Measurements from ENCODE around the gene KLRC3. TPM values are rescaled to one million over a fixed set of nuclear protein-coding genes. Genes with fewer than 3 reads are reported as not detected.

KLRC3 gene
- total and polyA plus RNA-seq, 2 donors (not counting 3 experiments of a cell fraction or from before 2014, with no cell fraction given): not detected

DNA sequence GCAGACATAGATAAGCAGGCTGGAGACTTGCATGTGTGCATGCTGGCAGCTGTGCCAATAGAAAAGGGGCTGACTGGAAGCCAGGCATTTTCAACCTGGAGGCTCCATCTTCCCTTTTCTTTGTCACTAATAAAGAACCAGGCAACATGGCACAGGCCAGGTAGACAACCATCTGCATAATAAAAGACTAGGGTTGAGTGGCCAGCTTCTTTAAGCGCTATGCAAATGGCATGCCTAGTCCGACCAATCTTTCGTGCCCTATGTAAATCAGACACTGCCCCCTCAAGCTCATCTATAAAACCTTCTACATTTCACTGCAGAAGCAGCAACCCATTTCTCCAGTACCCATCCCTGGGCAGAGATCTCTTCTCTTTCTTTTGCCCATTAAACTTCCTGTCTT is 37.4 kb upstream of the KLRC3 start:
- CTCF ChIA-PET: interaction anchor here (0.6 kb wide), 1 partner anchor 181 kb away, joined by 3 read pairs; no protein-coding TSS in a partner anchor
- intact Hi-C loops (cut with micrococcal nuclease): no loop called here
- no peak overlapping the region for H2AFZ ChIP-seq (ENCODE audit: low read depth, low read length)
- FAIRE-seq (no peak), DNase-seq (ENCODE audit: low read depth, low spot score) (no peak)
- no peaks in the 10 kb centered on the region for H4K20me1 ChIP-seq (replicated peaks; ENCODE audit: control insufficient read depth, extremely low read depth, insufficient read depth, low read length)
- POLR2A ChIA-PET: no interaction called here
- H3K79me2 ChIP-seq (ENCODE audit: control insufficient read depth, insufficient read depth, low read length): no peaks in the 10 kb centered on the region
- no peak overlapping the region for H3K4me2 ChIP-seq (ENCODE audit: insufficient read depth, low read length)
- H3K36me3 ChIP-seq (ENCODE audit: control insufficient read depth in 2 of 2, extremely low read depth in 1 of 2, insufficient read depth in 2 of 2, low read length in 2 of 2): no peaks in the 10 kb centered on the region
- no peak for TF ChIP-seq CTCF (IDR thresholded peaks at IDR 0.05; ENCODE audit: extremely low read depth in 1 of 2, insufficient read depth in 1 of 2, low read depth in 1 of 2, low read length in 2 of 2)
- TF ChIP-seq FOS (IDR thresholded peaks at IDR 0.05; ENCODE audit: borderline replicate concordance, insufficient read depth, low read length): no peak
- no peak for TF ChIP-seq JUN (IDR thresholded peaks at IDR 0.05; ENCODE audit: borderline replicate concordance, insufficient read depth, insufficient read length, low read depth)
- no peak overlapping the region for H3K4me3 ChIP-seq (replicated peaks in 1 of 3; ENCODE audit: insufficient read depth in 1 of 3, low read depth in 1 of 3, low read length in 3 of 3)
- H3K27me3 ChIP-seq (ENCODE audit: control insufficient read depth in 2 of 2, insufficient read depth in 2 of 2, low read length in 2 of 2): peaks cover 0 to 6% of the 10 kb centered on the region in 2 experiments
- no peaks in the 10 kb centered on the region for H3K9me1 ChIP-seq (replicated peaks; ENCODE audit: control insufficient read depth, extremely low read depth, insufficient read depth, low read length)
- dilution Hi-C loops (cut with MboI; ENCODE audit: extremely low pct_ligation_motif_present, low sequenced_read_pairs): no loop called here
- BruUV-seq (replicated peaks): no TSS peak
- H3K27ac ChIP-seq (ENCODE audit: insufficient read depth, low read depth, low read length): no peak overlapping the region
- H3K9me3 ChIP-seq (replicated peaks; ENCODE audit: control insufficient read depth, insufficient read depth, low read length): no peaks in the 10 kb centered on the region
- H3K9ac ChIP-seq (replicated peaks; ENCODE audit: extremely low read depth, insufficient read depth, low read length): no peak overlapping the region
- no peaks in the 10 kb centered on the region for H3K4me1 ChIP-seq (ENCODE audit: control insufficient read depth, extremely low read depth, insufficient read depth, low read length)

DNA sequence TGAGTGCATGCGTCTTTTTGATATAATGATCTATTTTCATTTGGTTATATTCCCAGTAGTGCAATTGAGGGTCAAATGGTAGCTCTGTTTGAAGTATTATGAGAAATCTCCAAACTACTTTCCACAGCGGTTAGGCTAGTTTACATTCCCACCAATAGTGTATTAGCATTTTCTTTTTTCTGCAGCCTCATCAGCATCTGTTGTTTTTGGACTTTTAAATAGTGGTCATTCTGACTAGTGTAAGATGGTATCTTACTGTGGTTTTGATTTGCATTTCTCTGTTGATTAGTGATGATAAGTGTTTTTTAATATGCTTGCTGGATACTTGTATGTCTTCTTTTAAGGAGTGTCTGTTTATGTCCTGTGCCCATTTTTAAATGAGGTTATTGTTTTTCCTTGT is 36.5 kb upstream of the KLRC3 start:
- H2AFZ ChIP-seq (ENCODE audit: low read depth, low read length): no peak overlapping the region
- ChIA-PET CTCF (no interaction called here), POLR2A (no interaction called here)
- BruUV-seq (replicated peaks): no TSS peak
- no peak overlapping the region for H3K9ac ChIP-seq (replicated peaks; ENCODE audit: extremely low read depth, insufficient read depth, low read length)
- H3K27ac ChIP-seq (ENCODE audit: insufficient read depth, low read depth, low read length): no peak overlapping the region
- H3K4me3 ChIP-seq (replicated peaks in 1 of 3; ENCODE audit: insufficient read depth in 1 of 3, low read depth in 1 of 3, low read length in 3 of 3): no peak overlapping the region
- TF ChIP-seq GATA2 (IDR thresholded peaks at IDR 0.05; ENCODE audit: insufficient read depth, insufficient read length, low read depth, low read length): no peak
- TF ChIP-seq EZH2 (IDR thresholded peaks at IDR 0.05; ENCODE audit: borderline replicate concordance, low read depth, low read length, severe bottlenecking): no peak
- TF ChIP-seq FOS (IDR thresholded peaks at IDR 0.05; ENCODE audit: borderline replicate concordance, insufficient read depth, low read length): no peak
- TF ChIP-seq POLR2A (IDR thresholded peaks at IDR 0.05; ENCODE audit: low read depth, low read length): no peak
- TF ChIP-seq POLR2AphosphoS5 (IDR thresholded peaks at IDR 0.05; ENCODE audit: insufficient read depth, low read depth, low read length): no peak
- no peak for TF ChIP-seq CTCF (IDR thresholded peaks at IDR 0.05; ENCODE audit: extremely low read depth in 1 of 2, insufficient read depth in 1 of 2, low read depth in 1 of 2, low read length in 2 of 2)
- no peaks in the 10 kb centered on the region for H3K9me3 ChIP-seq (replicated peaks; ENCODE audit: control insufficient read depth, insufficient read depth, low read length)
- H3K9me1 ChIP-seq (replicated peaks; ENCODE audit: control insufficient read depth, extremely low read depth, insufficient read depth, low read length): no peaks in the 10 kb centered on the region
- intact Hi-C loops (cut with micrococcal nuclease) (no loop called here), dilution Hi-C loops (cut with MboI; ENCODE audit: extremely low pct_ligation_motif_present, low sequenced_read_pairs) (no loop called here)
- peaks cover 0 to 6% of the 10 kb centered on the region in 2 experiments for H3K27me3 ChIP-seq (ENCODE audit: control insufficient read depth in 2 of 2, insufficient read depth in 2 of 2, low read length in 2 of 2)
- H3K4me2 ChIP-seq (ENCODE audit: insufficient read depth, low read length): no peak overlapping the region
- DNase-seq (ENCODE audit: low read depth, low spot score): no peak
- H4K20me1 ChIP-seq (replicated peaks; ENCODE audit: control insufficient read depth, extremely low read depth, insufficient read depth, low read length): no peaks in the 10 kb centered on the region
- FAIRE-seq: no peak
- no peaks in the 10 kb centered on the region for H3K79me2 ChIP-seq (ENCODE audit: control insufficient read depth, insufficient read depth, low read length)
- H3K4me1 ChIP-seq (ENCODE audit: control insufficient read depth, extremely low read depth, insufficient read depth, low read length): no peaks in the 10 kb centered on the region
- H3K36me3 ChIP-seq (ENCODE audit: control insufficient read depth in 2 of 2, extremely low read depth in 1 of 2, insufficient read depth in 2 of 2, low read length in 2 of 2): no peaks in the 10 kb centered on the region

All from endothelial cell of umbilical vein (primary cell).